ENCODE measurements around the gene PCDHAC2.

Gene PCDHAC2

GRCh38 chr5:140988100-140988499 lies 21.8 kb downstream of the PCDHAC2 start:
- no peak for DNase-seq

- no peak for DNase-seq
Measured at GRCh38 chr5:140988608-140989007, 22.3 kb downstream of the PCDHAC2 start.

GRCh38 chr5:140989254-140990020 lies 23.2 kb downstream of the PCDHAC2 start:
- DNase-seq, result no peak

GRCh38 chr5:140992828-140993227 lies 26.6 kb downstream of the PCDHAC2 start:
- no peak for DNase-seq

DNA sequence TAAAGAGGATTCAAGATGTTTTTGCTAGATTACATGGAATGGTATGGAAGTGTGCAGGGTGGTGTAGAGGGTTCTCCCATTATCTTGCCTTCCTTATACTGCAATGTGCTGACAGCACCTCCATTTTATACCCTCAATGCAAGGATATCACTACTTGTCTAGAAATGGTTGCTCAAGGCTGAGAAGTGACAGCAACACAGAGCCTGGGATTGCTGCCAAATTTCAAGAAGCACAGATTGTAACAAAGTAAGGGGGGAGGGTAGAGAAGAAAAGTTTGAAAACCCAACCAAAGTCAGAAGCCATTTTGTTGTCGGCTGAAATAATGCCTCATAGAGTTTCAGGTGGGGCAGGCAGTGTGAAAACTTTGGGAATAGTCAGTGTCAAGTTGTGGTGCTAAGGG lies 29.8 kb downstream of the PCDHAC2 start:
- no peak for DNase-seq

DNA sequence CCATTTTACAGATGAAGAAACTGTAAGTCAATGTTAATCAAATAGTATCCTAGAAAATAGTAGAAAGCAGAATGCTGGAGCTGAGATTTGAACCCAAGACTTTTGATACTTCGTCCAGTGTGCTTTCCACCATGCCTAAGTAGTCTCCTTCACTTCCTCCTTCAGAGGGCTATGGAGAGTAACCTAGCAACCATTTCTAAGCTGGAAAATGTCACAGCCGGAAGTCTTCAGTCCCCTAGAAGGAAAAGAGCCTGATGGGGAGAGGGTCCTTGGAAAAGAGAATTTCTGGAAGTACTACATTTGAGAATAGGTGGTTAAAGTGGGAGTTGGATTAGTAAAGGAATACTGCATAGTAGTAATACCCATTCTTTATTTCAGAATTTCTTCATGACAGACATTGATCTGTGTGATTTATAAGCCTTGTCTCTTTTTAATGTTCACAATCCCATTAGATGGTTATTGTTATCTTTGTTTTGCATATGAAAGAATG lies 32.7 kb downstream of the PCDHAC2 start:
- no peak for DNase-seq

DNA sequence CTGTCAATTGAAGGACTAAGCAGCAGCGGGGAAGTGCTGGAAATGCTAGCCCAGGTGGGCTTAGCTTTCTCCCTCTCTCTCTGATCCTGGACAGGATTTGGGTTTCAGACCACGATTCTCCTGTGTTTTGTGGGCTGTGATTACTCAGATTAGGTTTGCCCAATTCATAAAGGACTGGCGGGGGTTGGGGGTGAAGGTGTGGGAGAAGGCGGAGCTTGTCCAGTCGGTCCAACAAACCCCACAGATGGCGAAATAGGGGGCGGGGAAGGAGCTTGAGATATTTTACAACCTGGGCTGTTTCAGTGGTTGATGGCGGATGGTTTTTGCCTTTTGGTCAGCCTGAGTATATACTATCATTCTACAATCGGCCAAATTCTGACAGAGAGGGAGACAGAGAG lies 35.2 kb downstream of the PCDHAC2 start:
- no peak for DNase-seq

GRCh38 chr5:141001844-141002604 lies 35.7 kb downstream of the PCDHAC2 start:
- no peak for DNase-seq

DNA sequence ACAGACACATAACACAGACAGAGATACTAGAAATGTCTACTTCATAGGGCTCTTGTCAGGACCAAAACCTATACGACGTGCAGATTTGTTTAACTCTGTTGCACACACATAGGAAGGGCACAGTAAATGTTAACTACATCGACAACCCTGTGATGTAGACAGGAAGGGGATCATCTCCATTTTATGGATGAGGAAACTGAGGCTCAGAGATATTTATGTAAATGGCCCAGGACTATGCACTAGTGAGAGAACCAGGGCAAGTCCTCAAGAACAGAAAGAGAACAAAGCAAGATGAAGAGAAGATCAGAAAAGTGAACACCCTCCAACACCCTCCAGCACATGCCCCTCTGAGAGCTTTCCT lies 36.3 kb downstream of the PCDHAC2 start:
- no peak for DNase-seq

GRCh38 chr5:141003031-141003430 lies 36.8 kb downstream of the PCDHAC2 start:
- DNase-seq, result no peak

DNA sequence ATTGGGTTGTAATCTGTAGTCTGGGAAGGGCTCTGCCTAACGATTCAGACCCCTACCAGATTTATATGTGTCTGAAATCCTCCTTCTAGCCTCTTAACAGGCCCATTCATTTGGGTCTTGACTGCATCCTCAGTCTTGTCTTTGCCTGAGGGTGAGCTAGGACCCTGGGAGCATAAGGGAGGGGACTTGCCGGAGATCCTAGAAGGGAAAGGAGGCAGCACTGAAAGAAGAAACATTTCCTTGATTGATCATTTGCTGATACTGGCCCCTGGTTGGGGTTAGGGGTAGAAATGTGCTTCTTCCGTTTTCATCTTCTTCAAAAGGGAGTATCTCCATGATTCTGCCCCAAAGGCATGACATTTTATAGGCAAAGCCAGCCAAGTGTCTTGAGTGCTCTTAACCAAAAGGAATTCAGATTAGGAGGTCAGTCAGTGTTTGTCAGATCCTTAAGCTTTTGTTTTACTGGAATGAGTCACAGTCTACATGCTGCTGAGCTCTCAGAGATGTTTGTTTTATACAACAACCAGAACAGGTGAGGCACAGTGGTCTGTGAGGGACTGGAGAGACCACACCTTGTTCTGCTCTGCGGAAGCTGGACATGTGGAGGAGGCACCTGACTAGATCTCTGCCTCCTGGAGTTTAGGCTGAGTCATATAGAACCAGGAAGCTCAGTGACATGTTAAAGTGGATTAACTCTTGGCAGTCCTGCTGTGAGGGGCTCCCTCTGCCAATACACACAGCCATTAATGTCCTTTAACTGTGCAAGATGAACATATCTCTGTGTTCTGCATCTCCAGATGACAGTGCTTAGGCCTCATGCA lies 37.7 kb downstream of the PCDHAC2 start:
- no peak for DNase-seq

DNA sequence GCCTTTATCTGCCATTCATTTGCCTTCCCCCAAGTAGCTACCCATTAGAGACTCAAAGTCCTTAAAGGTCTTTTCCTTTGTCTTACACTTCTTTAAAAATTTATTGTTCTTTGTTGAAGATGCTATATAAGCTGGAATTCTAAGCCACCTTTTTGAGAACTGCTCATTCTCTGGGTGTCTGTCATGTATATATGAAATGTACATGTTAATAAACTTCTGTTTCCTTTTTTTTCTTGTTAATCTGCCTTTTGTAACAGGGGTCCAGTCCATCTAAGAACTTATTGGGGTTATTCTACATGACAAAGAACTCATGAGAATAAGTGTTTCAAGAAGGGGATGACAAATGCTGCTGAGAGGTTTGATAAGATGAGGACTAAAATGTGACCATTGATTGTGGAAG lies 41.5 kb downstream of the PCDHAC2 start:
- no peak for DNase-seq

- no peak for DNase-seq
Measured at GRCh38 chr5:141010047-141010793, 43.9 kb downstream of the PCDHAC2 start.

- DNase-seq, result no peak
Measured at GRCh38 chr5:141017943-141018342, 51.7 kb downstream of the PCDHAC2 start.

Data from CD4-positive, alpha-beta T cell treated with Interleukin-1 beta for 1 hour (primary cell).